SK-N-MC (cell line): ENCODE data around the gene MUSK.

Source experiments
- DNase-seq: peaks from one replicate; pipeline ENCODE4 v3.0.0-alpha.2; 2011; ENCODE audit warnings: low read depth, low spot score
- H3K27ac ChIP-seq: fragments of 200-600 bp; sonication (generic); 2 replicates; pipeline ENCODE4 v1.5.1; 2016; ENCODE audit warnings: mixed run types
- H3K36me3 ChIP-seq: fragments of 200-600 bp; sonication (generic); 2 replicates; pipeline ENCODE4 v1.6.1; 2017; ENCODE audit warnings: antibody characterized with exemption, low read length, mixed read lengths; ENCODE audit not compliant: insufficient read depth
- H3K4me3 ChIP-seq: fragments of 200-600 bp; sonication (generic); 2 replicates; pipeline ENCODE4 v1.5.1; 2016
- H3K9ac ChIP-seq: fragments of 200-600 bp; sonication (generic); 2 replicates; pipeline ENCODE4 v1.8.0; 2017; ENCODE audit warnings: mixed run types, mixed read lengths; ENCODE audit not compliant: insufficient read length
- H3K9me3 ChIP-seq: fragments of 200-600 bp; sonication (generic); 2 replicates; pipeline ENCODE4 v1.6.1; 2017; ENCODE audit warnings: low read depth, mild to moderate bottlenecking, antibody characterized with exemption, low read length, moderate library complexity, mixed read lengths
- EZH2 ChIP-seq: fragments of 200-600 bp; sonication (generic); IDR thresholded peaks from one replicate; pipeline ENCODE4 v1.6.1; 2017; ENCODE audit warnings: antibody characterized with exemption
- FOXP2 ChIP-seq: optimal IDR thresholded peaks from 2 replicates; pipeline ENCODE3; 2011; ENCODE audit warnings: mild to moderate bottlenecking, moderate library complexity; ENCODE audit not compliant: insufficient read depth; ENCODE audit errors: extremely low read length, control extremely low read depth
- POLR2AphosphoS5 ChIP-seq: IDR thresholded peaks from 2 replicates; pipeline ENCODE4 v1.6.1; 2012; ENCODE audit warnings: mild to moderate bottlenecking, low read depth, low read length, borderline replicate concordance

MUSK gene

DNA sequence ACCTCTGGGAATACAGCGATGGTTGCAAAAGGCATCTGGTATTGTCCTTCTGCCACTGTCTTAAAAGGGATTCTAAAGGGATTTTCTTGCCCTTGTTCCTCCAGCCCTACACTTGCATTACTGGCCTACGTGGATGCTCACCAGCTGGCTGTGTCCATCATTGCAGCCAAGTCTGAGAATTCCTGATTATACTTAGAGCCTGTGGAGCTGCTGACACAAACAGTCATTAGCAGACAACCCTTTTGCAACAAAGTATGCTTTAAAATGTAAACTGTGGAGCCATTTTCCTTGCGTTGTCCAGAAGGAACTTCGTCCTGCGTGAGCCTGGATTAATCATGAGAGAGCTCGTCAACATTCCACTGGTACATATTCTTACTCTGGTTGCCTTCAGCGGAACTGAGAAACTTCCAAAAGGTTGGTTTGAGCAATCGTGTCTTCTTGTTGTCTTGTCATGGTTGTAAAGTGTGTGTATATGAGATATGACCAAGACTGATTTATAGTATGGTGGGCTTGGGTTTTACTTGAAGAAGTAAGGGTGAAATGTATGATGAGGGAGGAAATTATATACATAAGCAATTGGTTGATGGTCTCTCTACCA lies at the start of gene MUSK:
Gene MUSK, plus strand, starts transcription at position 222 of the 598 bp plus-strand sequence. Its CDS starts 114 bp downstream, at position 336.
- DNase-seq: no peak
- peak within 1 kb of the TSS; percentile 1 for H3K9ac ChIP-seq
- TF ChIP-seq FOXP2 (no peak), POLR2AphosphoS5 (no peak), EZH2 (no peak)
- H3K36me3 ChIP-seq: no peaks in the 10 kb centered on the region
- H3K9me3 ChIP-seq: no peaks in the 10 kb centered on the region
- peak within 1 kb of the TSS; percentile 4; the same call in 1 of the 2 replicates for H3K27ac ChIP-seq
- peak within 1 kb of the TSS; percentile 19 for H3K4me3 ChIP-seq

DNA sequence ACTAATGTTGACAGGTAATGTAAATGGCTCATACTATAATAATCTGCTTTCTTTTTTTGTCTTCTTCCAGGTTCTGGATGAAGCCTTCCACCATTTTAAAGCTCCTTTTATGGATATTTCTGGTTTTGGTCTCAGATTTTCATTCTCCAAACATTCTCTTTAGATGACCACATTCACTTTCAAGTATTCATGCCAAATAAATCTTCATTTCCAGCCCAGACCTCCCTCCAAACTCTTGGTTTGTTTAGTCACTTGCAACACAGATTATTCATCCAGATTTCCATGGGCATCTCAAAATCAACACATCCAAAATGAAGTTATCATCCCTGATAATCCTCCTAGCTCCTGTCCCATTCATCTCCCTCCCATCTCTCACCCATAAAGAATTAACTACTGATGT lies 48.8 kb upstream of the MUSK start:
- Histone ChIP-seq H3K9ac (no peak overlapping the region), H3K9me3 (no peaks in the 10 kb centered on the region), H3K36me3 (no peaks in the 10 kb centered on the region), H3K27ac (no peak overlapping the region), H3K4me3 (no peak overlapping the region)
- DNase-seq: no peak
- no peak for TF ChIP-seq POLR2AphosphoS5
- TF ChIP-seq EZH2: no peak
- no peak for TF ChIP-seq FOXP2

DNA sequence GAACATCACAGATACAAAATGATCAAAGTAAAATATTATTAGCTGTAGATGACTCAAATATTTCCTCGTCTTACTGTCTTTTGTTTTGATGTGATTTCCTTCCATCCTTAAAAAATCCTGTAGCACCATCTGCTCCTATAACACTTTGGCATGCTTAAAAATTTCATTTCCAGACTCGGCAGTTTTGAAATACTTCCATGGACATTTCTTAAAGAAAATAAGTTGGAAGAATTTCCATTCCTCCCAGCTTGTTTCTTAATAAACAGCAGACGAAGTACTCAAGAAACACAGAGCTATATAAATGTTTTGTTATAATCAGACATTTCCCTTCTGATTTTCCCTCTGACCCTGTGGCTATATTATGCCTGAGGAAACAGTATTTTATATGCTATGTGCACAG lies 47.9 kb upstream of the MUSK start:
- TF ChIP-seq FOXP2 (no peak), EZH2 (no peak), POLR2AphosphoS5 (no peak)
- H3K9me3 ChIP-seq: no peaks in the 10 kb centered on the region
- H3K36me3 ChIP-seq: no peaks in the 10 kb centered on the region
- H3K27ac ChIP-seq: 0 out of 2 replicates have a peak overlapping the region, but pooled peaks have one; percentile 17
- DNase-seq: no peak
- H3K4me3 ChIP-seq: 0 out of 2 replicates have a peak overlapping the region, but pooled peaks have one; percentile 8
- no peak overlapping the region for H3K9ac ChIP-seq

DNA sequence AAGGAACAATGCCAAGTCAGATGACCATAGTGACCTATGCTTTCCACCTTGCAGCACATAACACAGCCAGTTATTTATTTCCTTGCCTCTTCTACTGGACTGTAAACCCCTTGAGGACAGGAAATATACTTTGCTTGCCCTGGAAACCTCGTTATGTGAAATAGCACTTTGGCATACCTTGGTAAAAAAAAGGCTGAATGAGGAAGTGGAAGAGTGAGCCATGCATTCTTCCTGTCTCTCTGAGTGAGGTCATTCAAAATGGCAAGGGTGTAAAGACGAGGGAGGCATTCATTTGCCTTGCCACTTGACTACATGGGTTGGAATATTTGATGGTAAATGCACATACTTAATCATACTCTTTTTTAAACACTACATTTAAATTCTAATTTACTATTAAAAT lies 46.2 kb upstream of the MUSK start:
- Histone ChIP-seq H3K27ac (no peak overlapping the region), H3K9ac (no peak overlapping the region), H3K9me3 (no peaks in the 10 kb centered on the region), H3K36me3 (no peaks in the 10 kb centered on the region), H3K4me3 (no peak overlapping the region)
- DNase-seq: no peak
- TF ChIP-seq FOXP2: no peak
- no peak for TF ChIP-seq POLR2AphosphoS5
- no peak for TF ChIP-seq EZH2

DNA sequence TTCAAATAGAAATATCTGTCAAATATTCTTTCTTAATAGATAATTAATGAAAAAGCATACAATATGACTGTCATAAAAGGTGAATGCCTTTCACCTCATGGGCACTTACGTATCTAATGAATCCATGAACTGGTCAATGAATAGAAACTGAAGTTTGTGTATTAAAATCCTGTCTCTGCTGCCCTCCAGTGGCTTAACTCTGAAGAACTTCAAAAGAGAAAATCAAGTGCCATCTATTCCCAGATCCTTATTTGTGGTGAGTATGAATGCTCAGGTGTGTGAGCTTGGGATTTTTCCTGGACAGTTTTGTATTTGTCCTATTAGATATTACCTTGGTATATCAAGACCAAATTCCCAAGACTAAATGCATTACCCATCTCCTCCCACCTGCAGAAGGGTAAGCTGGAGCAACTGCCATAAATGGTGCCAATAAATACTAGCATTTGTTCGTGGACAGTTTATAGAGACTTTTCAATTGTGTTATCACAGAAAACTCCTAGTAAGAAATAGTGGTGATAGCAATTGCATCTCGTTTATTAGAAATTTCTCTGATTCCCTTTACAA lies 45.0 kb upstream of the MUSK start:
- DNase-seq: no peak
- Histone ChIP-seq H3K27ac (no peak overlapping the region), H3K36me3 (no peaks in the 10 kb centered on the region), H3K9ac (no peak overlapping the region), H3K4me3 (no peak overlapping the region), H3K9me3 (no peaks in the 10 kb centered on the region)
- TF ChIP-seq POLR2AphosphoS5 (no peak), EZH2 (no peak), FOXP2 (no peak)

DNA sequence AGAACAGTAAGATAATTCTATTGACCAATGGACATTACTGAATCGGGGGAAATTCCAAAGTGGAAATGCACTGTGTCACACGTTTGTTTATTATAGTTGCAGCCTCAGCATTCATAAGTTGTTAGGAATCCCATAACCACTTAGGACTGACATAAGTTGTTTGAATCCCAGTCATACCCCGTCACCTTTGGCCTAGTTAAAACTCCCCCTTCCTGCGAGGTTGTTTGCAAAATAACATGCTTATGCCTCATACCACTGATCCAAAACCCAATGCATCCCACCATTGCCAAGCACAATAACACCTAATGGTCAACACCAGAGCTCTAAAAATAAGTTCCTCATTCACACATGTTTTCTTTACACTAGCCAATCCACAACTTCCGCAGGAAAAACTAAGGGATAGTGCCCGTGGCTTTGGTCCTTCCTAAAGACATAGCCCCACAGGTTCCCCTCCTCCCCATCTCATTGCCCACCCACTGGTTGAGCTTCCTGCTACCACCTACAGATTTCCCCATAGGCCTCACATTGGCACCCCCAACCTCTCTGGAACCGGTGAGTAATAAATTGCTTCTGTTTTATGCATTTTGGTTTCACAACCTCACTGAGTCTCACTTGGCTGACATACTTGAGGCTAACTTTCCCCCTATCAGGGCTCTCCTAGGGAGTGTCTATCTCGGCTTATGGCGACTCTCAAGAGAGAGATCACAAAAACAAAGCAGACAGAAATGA lies 42.3 kb upstream of the MUSK start:
- no peaks in the 10 kb centered on the region for H3K36me3 ChIP-seq
- no peak for DNase-seq
- H3K27ac ChIP-seq: no peak overlapping the region
- no peak overlapping the region for H3K4me3 ChIP-seq
- H3K9me3 ChIP-seq: 0 out of 2 replicates have a peak, but pooled peaks cover 4% of the 10 kb centered on the region
- TF ChIP-seq POLR2AphosphoS5: no peak
- no peak for TF ChIP-seq FOXP2
- TF ChIP-seq EZH2: no peak
- no peak overlapping the region for H3K9ac ChIP-seq

DNA sequence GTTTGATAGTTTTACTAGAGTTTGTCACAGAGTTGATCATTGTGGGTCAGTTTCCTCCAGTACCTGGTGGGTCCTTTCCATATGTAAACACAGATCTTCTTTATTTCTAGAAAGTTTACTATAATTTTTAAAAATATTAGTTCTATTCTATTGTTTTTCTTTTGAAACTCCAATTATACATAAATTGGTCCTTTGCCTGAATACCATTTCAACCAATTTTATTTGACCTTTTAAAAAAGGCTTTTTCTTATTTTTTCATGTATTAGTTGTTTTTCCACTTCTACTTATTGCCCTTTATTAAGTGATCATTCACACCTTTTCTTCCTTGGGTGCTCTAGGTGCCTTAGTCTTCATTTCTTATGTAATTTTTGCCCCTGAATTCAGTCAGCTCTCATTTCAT lies 33.0 kb upstream of the MUSK start:
- Histone ChIP-seq H3K9me3 (peaks cover 13% of the 10 kb centered on the region; the same call in 1 of the 2 replicates), H3K4me3 (no peak overlapping the region), H3K27ac (no peak overlapping the region), H3K9ac (no peak overlapping the region), H3K36me3 (no peaks in the 10 kb centered on the region)
- TF ChIP-seq EZH2 (no peak), POLR2AphosphoS5 (no peak), FOXP2 (no peak)
- DNase-seq: no peak

DNA sequence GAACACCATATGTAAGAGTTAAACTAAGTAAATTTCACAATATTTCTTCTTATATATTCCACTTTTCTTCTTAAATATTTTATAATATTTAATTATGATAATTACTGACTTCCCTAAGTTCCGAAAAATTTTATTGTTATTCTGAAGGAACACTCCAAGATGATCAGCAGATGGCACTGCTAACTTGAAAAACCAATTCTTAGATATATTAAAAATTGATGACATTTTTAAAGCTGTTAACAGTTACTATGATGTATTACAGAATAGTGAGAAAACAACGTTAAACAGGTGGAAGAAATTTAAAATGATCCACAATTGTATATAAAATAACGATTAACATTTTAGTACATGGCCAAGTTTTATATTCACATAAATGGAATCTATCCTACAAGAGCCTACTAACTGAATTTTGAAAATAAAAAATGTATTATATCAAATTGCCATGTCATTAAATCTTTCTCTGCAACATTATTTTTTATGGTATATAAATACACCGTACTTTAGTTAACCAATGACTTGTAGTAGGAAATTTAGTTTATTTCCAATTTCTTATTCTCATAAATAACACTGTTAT lies 30.1 kb upstream of the MUSK start:
- H3K36me3 ChIP-seq: no peaks in the 10 kb centered on the region
- no peak for DNase-seq

More for the DNA sequence above, 30.1 kb upstream of the MUSK start:
- Histone ChIP-seq H3K4me3 (no peak overlapping the region), H3K9me3 (peaks cover 4% of the 10 kb centered on the region; the same call in 1 of the 2 replicates), H3K9ac (no peak overlapping the region), H3K27ac (peak overlapping the region; percentile 82)
- TF ChIP-seq FOXP2: no peak
